AML-193 (cell line): ENCODE data around the gene IFT43.
A peak's percentile ranks its signal among the peaks of the same experiment; 100 is the strongest.

Experiments
- DNase-seq, 2 experiments: peaks; one replicate each; lab custom pipeline; 2025; lab: John Stamatoyannopoulos, UW

The IFT43 gene

GRCh38 chr14:75985618-75986438 lies at the start of gene IFT43:
Gene IFT43, plus strand, starts transcription at chr14:75985763. Its CDS starts 24 bp downstream, at chr14:75985787.
- peak; percentile 80 to 88 for DNase-seq

DNA sequence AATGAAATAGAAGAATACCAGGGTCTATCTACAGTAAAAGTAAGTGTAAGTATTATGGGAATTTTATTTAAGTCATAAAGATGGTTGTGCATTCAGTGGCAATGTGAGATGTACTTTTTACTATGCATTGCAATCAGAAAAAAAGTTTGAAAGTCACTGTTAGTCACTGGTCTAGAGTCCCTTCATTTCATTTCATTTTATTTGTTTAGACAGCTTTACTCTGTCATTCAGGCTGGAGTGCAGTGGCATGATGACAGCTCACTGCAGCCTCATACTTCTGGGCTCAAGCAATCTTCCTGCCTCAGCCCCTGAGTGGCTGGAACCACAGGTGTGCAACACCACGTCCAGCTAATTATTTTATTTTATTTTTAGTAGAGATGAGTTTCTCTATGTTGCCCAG lies 46.4 kb upstream of the IFT43 start:
- DNase-seq, result no peak

DNA sequence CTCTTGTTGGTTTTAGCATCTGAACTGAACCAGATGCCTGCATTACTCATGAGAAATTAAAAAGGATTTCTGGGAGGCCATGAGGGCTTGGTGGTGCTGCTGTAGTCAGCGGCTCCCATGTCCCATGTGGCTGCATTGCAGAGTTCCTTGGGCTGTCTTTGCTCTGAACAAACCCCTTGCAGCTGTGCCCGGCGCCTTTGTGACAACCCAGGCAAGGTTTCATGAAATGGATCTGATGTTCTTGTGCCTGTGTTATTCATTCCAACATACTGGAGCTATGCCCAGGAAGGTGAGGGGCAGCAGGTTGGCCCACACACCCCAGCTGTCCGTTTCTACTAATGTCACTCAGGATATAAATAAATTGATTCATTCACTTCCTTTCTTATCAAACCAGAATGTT lies 44.5 kb upstream of the IFT43 start:
- DNase-seq, result no peak

GRCh38 chr14:75944607-75945241 lies 40.8 kb upstream of the IFT43 start:
- no peak for DNase-seq

DNA sequence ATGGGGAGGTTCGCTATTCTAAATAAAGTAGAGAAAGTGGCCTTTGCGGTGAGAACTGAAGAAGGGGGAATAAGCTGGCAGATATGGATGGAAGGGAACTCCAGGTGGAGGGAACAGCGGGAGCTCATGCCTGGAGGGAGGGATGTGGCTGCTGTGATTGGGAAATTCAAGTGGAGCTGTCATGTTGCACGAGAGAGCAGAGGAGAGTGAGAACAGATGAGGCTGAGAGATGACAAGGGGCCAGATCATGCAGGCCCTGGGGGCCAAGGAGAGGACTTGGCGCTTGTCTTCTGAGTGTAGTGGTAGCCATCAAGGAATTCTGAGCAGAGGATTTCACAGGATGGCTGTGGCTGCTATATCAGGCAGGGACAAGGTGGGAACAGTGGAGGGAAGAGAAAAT lies 38.8 kb upstream of the IFT43 start:
- DNase-seq, result no peak

GRCh38 chr14:75952489-75952888 lies 33.1 kb upstream of the IFT43 start:
- no peak for DNase-seq

GRCh38 chr14:75959031-75959430 lies 26.5 kb upstream of the IFT43 start:
- DNase-seq, result no peak

DNA sequence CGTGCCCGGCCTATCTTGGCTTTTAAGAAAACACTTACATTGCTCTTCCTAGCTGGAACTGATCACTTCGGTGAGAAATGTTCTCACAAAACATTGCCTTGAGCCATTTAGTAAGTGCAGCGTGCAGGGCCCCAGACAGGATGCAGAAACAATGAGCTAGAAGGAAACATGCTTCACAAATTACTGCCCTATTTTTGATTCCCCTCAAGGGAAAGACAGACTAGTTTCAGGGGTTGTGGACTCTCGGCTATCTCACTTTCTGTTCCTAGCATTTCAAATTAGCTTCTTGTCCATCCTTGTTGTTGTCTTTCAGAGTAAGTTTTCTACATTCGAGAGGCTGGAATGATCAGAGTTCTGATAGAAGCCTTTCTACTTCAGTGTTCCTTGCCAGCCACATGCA lies 25.3 kb upstream of the IFT43 start:
- no peak for DNase-seq

DNA sequence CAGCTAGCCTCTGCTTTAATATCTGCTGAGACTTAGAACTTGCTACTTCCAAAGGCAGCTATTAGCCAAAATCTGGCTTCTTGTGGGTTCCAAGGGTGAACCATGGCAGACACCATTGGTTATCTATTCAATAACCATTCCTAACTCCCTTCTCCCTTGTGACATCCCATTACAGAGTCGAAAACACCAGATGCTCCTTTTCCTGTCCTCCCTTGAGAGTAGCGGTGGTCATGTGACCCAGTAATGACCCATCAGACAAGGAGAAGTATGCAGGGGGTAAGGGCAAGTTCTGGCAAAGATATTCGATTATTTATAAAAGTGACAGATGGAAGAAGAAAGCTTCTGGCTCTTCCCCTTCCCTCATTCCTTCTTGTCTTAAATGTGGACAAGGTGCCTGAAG lies 23.9 kb upstream of the IFT43 start:
- DNase-seq, result no peak

DNA sequence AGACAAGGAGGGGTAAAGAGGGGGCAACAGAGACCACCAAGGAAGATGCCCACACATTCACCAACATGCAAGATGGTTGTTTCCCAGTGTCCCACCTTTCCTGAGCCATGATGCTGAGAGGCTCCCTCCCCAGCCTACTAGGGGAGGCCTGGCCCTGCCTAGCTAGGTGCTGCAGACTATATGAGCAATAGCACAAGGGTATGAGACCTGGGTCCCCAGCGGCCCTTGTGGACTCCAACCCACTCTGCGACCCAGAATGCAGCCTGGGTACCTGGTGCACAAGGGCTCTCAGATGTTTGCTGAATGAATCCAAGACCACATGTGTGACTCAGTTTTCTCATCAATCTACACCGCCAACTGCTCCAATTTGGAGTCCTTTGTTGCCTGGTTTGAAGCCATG lies 17.7 kb upstream of the IFT43 start:
- no peak for DNase-seq

- DNase-seq, result no peak
Observed at GRCh38 chr14:75968456-75968855, 17.1 kb upstream of the IFT43 start.

- no peak for DNase-seq
Observed at GRCh38 chr14:75969126-75969525, 16.4 kb upstream of the IFT43 start.

GRCh38 chr14:75969891-75970290 lies 15.7 kb upstream of the IFT43 start:
- no peak for DNase-seq

GRCh38 chr14:75970989-75971388 lies 14.6 kb upstream of the IFT43 start:
- no peak for DNase-seq

DNA sequence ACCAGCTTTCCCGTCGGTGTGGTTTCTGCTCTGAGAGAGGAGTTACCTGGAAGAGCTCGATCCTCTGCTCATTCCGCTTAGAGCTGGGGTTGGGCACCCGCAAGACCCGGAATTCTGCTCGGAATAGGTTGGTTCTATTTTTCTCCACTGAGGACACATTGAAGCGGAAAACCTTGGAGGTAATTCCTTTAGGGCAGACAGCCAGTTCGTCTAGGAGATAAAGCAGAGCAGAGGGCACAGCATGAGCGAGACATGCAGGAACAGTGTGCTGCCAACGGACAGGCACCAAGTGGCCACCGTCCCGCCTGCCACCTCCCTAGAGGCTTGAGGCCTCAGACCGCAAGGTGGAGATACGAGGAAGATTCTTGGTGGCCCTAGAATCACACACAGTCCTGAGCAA lies 14.1 kb upstream of the IFT43 start:
- DNase-seq, result no peak

DNA sequence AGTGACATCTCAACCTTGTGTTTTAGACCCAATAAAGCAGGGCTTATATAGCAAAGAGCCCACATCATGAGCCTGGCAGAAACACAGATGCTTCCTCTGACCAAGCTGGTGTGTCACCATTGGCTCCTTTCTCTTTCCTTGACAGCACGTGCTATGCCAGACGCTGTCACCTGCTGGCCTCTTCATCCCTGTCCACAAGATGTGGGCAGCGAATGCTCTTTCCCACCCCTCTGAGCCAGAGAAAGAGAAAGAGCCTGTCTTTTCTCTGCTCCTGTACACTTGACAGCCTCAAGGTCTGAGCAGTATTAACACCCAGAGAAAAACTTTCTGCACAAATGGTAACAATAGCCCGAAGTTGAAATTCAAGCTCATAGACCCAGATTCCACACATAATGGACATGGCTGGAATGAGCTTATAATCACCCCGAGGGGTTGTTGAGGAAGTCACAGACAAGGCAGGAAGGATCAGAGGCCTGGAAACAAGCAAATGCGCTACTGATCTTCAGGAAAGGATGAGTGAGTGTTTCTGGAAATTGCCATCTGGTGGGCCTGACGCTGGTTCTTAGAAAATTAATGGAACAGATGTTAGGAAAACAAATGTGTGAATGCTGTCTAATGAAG lies 12.7 kb upstream of the IFT43 start:
- no peak for DNase-seq

- no peak for DNase-seq
Observed at GRCh38 chr14:75976826-75977581, 8.6 kb upstream of the IFT43 start.

GRCh38 chr14:75977582-75977943 lies 8.0 kb upstream of the IFT43 start:
- DNase-seq, result no peak

DNA sequence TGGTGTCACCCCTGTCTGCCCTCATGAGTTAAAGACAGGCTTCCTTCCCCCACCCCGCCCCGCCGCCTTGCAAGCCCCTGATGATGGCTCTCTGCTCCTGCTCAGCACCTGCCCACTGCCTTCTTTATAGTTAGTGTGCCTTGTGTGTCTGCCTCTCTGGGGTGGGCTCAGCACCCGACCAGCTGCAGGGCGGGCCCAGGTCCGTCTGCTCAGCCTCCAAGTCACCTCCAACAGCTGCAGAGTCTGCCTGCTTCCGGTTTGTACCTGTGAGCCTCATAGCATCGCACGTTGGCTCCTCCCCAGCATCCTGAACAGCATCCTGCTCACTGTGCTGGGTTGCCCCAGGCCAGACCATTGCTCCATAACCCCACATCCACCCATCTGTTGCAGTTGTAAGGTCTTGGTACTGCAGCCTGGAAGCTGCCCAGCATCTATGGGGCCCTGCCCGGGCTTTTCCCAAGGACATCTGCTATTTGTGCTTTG lies 7.3 kb upstream of the IFT43 start:
- DNase-seq, result no peak

- DNase-seq, result no peak
Observed at GRCh38 chr14:75979071-75979571, 6.4 kb upstream of the IFT43 start.

GRCh38 chr14:75979648-75980565 lies 5.7 kb upstream of the IFT43 start:
- no peak for DNase-seq
